Measurements from ENCODE around the gene MRPL48.
"Not testable (repeated sequence)": the region's sequence is repeated elsewhere in the genome, so short reads cannot be mapped to it uniquely, and the experiment has no call there.

The MRPL48 gene

DNA sequence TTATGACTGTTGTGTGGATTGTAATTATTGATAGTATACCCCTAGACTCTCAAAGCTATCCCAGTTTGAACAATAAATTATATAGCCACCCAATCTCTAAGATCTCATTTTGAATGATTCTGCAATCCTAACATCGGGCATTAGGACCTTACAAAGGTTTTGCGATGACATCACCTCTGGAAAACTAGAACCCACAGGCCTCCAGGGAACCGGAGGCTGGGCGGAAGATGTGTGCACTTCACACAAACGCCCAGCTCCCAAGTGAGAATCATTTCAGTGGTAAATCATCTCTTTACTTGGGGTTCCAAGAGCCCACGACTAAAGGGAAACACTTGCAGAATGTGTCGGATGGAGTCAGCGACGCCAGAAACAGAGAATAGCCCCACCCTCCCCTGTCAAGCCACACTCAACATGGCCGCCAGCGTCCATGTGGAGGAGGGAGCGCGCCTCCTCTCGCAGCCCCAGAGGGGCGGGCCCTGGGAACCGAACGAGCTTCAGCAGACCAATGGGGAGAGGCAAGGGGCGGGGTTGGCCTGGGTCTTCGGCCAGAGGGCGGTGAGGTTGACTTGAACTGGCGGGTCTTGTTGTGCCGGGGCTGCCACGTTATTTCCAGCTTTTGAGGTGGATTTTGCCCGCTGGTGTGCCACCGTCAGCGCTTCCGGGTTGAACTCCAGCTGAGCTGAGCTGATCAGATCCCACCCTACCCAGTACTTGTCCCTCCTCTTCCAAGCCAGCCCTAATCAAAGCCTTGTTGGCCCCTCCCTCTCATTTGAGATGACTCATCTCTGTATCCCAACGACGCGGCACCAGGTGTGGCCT is 8.4 kb upstream of the MRPL48 start:
- peak; percentile 94 to 95 (median 95) for DNase-seq (ENCODE audit: low read depth in 3 of 3)

DNA sequence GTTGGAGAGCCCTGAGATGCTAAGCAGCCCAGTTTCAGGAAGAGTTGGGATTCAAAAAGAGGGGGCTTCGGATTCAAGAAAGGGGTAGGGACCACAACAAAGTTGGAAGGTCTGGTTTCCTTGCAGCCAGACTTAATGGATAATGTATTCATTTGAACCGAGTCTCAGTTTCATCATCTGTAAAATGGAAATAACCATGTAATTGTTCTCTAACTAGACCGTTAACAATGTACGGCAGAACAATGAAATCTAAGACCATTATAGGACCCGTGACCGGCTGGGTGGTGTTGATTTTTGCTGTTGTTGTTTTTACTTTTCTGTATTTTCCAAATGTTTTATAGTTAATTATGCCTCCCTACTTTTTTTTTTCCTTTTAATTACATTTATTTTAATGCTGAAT is 6.4 kb upstream of the MRPL48 start:
- no peak for DNase-seq (ENCODE audit: low read depth in 3 of 3)

DNA sequence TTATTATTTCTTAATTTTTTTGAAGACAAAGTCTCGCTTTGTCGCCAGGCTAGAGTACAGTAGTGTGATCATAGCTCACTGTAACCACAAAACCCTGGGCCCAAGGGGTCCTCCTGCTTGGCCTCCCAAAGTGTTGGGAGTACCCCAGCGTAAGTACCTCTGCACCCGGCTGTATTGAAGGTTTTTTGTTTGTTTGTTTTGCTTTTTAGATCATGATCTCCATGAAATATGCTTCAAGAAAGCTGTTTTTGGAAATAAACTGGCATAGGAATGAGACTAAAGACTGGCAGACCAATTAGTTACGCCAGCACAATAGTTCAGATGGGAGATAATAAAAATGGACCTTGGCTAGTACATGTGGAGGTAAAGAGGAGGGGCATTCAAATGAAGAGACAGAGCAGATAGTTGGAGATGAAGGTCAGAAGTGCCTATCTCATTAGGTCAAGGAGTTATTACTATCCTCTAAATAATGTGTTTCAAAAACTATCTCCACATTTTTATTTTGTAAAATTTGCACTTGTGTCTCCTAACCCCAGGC is 4.1 kb upstream of the MRPL48 start:
- DNase-seq (ENCODE audit: low read depth in 3 of 3), result no peak

GRCh38 chr11:73784080-73784634 is 3.5 kb upstream of the MRPL48 start:
- DNase-seq (ENCODE audit: low read depth in 3 of 3), result no peak

- no peak for DNase-seq (ENCODE audit: low read depth in 3 of 3)
Observed at GRCh38 chr11:73784734-73785133, 2.9 kb upstream of the MRPL48 start.

DNA sequence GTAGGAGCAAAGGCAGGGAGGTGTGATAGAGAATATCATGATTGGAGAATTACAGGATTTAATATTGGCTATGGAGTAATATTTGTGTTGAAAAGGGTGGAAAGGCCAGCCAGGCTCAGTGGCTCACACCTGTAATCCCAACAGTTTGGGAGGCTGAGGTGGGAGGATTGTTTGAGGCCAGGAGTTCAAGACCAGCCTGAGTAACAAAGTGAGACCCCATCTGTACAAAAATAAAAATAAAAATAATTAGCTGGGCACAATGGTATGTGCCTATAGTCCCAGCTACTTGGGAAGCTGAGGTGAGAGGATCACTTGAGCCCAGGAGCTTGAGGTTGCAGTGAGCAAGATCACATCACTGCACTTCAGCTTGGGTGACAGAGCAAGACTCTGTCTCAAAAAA is 2.2 kb upstream of the MRPL48 start:
- DNase-seq (ENCODE audit: low read depth in 3 of 3), result not testable (repeated sequence)

- DNase-seq (ENCODE audit: low read depth in 3 of 3), result no peak
Observed at GRCh38 chr11:73787051-73787642, 527 bp upstream of the MRPL48 start.

DNA sequence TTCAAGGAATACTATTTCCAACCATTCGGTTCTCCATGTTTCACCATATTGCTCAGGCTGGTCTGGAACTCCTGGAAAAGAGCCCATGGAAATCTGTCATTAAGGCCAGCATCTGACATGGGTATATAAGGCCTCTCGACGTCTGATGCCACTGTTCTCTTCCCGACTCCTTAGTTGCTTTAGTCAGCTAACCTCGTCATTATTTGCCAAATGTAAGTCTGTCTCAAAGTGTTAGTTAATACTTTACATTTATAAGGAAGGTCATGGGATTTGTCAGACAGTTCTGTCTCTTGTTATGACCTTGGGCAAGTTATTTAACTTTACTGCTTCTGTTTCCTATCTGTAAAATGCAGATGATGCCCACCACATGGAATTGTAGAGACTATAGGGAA is 1.6 kb downstream of the MRPL48 start:
- DNase-seq (ENCODE audit: low read depth in 3 of 3), result no peak

GRCh38 chr11:73792584-73792983 is 4.9 kb downstream of the MRPL48 start:
- no peak for DNase-seq (ENCODE audit: low read depth in 3 of 3)

GRCh38 chr11:73795925-73796632 is 8.4 kb downstream of the MRPL48 start:
- DNase-seq (ENCODE audit: low read depth in 3 of 3), result no peak

GRCh38 chr11:73797457-73797856 is 9.8 kb downstream of the MRPL48 start:
- DNase-seq (ENCODE audit: low read depth in 3 of 3), result no peak

DNA sequence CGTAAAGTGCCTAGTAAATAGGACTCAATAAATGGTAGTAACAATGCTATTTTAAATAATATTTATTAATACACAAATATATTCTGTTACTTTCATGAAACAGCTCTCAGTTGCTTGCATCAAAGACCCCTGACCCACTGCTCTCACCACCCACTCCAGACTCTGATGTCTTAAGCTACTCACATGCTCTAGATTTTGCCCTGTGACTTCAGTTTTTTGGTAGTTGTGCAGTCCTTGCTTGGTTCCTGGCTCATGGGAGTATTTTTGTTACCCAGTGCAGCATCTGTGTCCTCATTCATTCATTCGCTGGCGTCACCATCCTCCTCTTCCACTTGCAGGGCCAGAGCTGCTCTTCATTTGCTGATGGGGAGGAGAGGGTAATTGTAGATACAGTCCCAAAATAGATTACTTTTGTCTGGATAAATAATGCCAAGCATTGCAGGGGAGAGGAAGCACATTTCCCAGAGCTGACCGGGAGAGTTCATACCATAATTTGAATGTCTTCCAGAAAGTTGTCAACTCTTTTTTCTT is 12.7 kb downstream of the MRPL48 start:
- no peak for DNase-seq (ENCODE audit: low read depth in 3 of 3)

GRCh38 chr11:73801136-73801535 is 13.5 kb downstream of the MRPL48 start:
- DNase-seq (ENCODE audit: low read depth in 3 of 3), result no peak

DNA sequence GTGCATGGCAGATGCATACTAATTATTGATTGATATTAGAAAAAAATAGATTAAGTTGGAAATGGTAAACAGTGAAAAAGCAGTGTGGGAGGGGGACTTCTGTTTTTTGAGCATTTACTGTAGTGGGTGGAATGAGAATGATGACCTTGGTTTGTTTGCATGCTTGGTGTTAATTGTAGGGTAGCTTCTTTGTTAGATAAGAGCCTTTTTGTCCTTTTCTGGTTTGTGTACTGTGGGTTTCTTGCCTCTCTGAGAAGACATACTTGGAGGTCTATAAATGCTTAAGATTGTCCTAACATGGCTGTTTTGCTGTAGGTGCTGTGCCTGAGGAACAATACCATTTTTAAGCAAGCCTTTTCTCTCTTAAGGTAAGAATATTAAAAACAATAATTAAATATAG is 17.0 kb downstream of the MRPL48 start:
- DNase-seq (ENCODE audit: low read depth in 3 of 3), result no peak

- DNase-seq (ENCODE audit: low read depth in 3 of 3), result no peak
Observed at GRCh38 chr11:73808052-73808451, 20.4 kb downstream of the MRPL48 start.

DNA sequence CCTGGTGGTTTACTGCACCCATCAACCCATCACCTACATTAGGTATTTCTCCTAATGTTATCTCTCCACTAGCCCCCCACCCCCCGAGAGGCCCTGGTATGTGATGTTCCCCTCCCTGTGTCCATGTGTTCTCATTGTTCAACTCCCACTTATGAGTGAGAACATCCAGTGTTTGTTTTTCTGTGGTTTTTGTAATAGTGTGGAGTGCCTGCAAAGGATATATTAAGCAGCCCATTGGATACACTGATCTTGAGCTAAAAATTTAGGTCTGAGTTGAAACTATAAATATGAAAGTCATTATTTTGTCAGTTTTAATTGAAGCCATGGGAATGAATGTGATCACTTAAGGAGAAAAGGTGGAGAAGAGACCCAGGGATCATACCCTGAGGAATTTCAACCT is 23.0 kb downstream of the MRPL48 start:
- no peak for DNase-seq (ENCODE audit: low read depth in 3 of 3)

GRCh38 chr11:73812234-73812633 is 24.6 kb downstream of the MRPL48 start:
- no peak for DNase-seq (ENCODE audit: low read depth in 3 of 3)

DNA sequence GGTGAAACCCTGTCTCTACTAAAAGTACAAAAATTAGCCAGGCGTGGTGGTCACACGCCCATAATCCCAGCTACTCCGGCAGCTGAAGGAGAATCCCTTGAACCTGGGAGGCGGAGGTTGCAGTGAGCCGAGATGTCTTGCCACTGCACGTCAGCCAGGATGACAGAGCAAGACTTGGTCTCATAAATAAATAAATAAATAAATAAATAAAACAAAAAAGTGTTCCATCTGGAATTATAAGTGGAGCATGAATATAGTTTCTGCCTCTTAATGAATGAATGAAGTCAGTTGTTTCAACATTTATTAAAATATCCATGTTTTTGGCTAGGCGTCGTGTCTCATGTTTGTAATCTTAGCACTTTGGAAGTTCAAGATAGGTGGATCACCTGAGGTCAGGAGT is 27.1 kb downstream of the MRPL48 start:
- DNase-seq (ENCODE audit: low read depth in 3 of 3), result no peak

DNA sequence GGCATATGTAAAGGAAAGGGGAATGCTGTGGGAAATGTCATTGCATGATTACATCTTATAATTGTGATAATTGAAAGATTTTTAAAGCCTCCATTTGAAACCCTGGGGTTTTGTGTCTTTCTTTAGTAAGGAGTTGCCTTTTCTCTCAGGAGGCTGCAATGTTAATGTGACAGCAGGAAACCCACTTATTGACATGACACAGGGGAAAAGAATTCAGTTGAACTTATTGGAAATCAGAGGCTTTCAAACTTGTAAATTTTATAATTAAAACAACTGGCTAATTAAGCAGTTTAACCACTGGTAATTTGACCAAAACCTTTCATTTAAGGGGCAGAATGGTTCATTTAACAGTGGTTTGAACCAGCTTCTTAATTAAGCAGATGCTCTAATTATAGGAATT is 31.2 kb downstream of the MRPL48 start:
- no peak for DNase-seq (ENCODE audit: low read depth in 3 of 3)

DNA sequence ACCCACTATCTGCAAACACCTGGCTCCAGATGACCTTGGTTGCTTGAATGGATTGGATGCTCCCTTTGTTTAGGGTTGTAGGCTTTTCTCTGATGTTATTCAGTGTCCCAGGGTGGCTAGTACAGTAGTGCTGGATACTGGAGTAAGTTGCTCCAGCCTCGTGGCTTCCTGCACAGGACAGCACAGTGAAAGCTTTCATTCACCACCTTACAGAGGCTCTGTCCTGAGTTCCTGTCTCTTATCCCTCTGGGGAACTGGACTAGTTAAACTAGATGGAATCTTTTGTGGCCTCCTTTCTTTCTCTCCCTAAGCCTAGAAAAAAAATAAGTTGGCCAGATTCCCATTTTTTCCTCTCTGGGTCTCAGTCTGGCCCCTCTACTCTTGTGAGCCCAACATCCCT is 42.6 kb downstream of the MRPL48 start:
- DNase-seq (ENCODE audit: low read depth in 3 of 3), result no peak

DNA sequence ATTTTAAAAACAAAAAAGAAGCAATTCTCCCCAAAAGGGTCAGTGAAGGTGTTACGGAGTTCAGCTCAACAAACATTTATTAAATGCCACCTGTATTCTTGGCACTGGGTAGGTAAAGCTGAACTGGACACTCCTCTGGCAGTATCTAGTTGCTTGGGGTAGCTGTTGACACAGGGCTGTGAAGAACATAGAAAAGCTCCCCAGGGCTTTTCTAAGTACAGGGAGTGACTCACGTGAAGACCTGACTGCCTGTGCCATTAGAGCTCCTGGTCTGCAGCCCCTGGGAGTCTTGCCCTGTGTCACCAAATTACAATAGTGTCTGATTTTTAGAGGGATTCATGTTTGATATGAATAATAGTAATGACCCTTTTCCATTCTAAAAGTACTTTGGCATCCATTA is 45.4 kb downstream of the MRPL48 start:
- DNase-seq (ENCODE audit: low read depth in 3 of 3), result no peak

DNA sequence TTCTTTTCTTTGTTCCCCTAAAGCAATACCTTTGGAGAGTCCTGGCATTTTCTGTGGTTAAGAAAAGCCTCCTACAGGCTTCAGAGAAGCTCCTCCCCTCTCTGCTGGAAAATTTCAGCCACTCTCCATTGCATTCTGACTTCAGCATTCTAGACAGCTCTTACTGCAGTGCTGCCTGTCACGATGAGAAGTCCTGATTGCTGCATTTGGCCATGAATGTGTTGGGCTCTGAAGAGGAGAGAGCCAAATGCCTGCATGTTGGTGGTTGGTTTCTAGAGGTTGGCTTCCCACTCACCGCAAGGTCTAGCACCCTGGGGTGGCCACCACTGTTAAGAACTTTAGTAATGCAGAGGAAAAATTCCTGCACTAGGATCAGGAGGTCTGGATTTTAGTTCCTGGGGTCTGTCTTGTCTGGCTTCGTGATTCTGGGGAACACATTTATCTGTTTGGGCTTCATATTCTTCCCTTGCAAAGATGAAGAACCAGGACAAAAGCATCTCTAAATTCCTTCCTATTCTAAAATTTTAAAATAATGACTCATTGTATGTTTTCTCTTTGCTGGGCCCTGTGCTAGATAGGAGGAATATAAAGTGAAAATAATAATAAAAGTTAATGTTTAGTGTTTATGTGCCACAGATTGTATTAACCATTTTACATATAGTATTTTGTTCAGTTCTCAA is 50.9 kb downstream of the MRPL48 start:
- DNase-seq (ENCODE audit: low read depth in 3 of 3), result no peak
